HL-60 (cell line): ENCODE measurements around the gene IFIT1B.

Experiments used
- DNase-seq, 2 experiments: peaks; one replicate each; pipeline ENCODE4 v3.0.0-alpha.2; 2010 to 2020; ENCODE audit warnings: low read depth in 1 of 2, low spot score in 1 of 2
- H3K27ac ChIP-seq: fragments of 250-450 bp; sonication (Bioruptor Pico); replicated peaks from 2 replicates; pipeline ENCODE4 v1.5.1; 2020; ENCODE audit warnings: mild to moderate bottlenecking, moderate library complexity
- H3K27me3 ChIP-seq: fragments of 250-450 bp; sonication (Bioruptor Pico); 2 replicates; pipeline ENCODE4 v1.5.1; 2021; ENCODE audit warnings: mild to moderate bottlenecking, moderate library complexity; ENCODE audit not compliant: insufficient read depth, poor library complexity, severe bottlenecking
- H3K4me3 ChIP-seq: replicated peaks from 2 replicates; pipeline ENCODE4 v1.5.1; 2011; ENCODE audit warnings: mild to moderate bottlenecking, control low read depth, low read length; ENCODE audit not compliant: insufficient read depth
- CTCF ChIP-seq: IDR thresholded peaks from one replicate; pipeline ENCODE4 v1.5.1; 2011; ENCODE audit warnings: low read length, control low read depth, inconsistent platforms; ENCODE audit not compliant: insufficient read depth
- GABPA ChIP-seq: IDR thresholded peaks from 2 replicates; pipeline ENCODE4 v1.6.1; 2012; ENCODE audit warnings: low read depth
- POLR2AphosphoS5 ChIP-seq: IDR thresholded peaks from 2 replicates; pipeline ENCODE4 v1.6.1; 2012; ENCODE audit warnings: low read depth
- SPI1 ChIP-seq: IDR thresholded peaks from 2 replicates; pipeline ENCODE4 v1.6.1; 2012; ENCODE audit warnings: low read depth, mild to moderate bottlenecking, borderline replicate concordance
- TF ChIP-seq, protein P1 (sequence below): IDR thresholded peaks from 2 replicates; pipeline ENCODE4 v1.6.1; 2012; ENCODE audit warnings: low read depth; ENCODE audit not compliant: insufficient replicate concordance

The IFIT1B gene

GRCh38 chr10:89425000-89425399, 47.1 kb downstream of the IFIT1B start:
- H3K27ac ChIP-seq: no peak overlapping the region
- TF ChIP-seq SPI1: no peak
- no peak for TF ChIP-seq POLR2AphosphoS5
- DNase-seq: no peak

DNA sequence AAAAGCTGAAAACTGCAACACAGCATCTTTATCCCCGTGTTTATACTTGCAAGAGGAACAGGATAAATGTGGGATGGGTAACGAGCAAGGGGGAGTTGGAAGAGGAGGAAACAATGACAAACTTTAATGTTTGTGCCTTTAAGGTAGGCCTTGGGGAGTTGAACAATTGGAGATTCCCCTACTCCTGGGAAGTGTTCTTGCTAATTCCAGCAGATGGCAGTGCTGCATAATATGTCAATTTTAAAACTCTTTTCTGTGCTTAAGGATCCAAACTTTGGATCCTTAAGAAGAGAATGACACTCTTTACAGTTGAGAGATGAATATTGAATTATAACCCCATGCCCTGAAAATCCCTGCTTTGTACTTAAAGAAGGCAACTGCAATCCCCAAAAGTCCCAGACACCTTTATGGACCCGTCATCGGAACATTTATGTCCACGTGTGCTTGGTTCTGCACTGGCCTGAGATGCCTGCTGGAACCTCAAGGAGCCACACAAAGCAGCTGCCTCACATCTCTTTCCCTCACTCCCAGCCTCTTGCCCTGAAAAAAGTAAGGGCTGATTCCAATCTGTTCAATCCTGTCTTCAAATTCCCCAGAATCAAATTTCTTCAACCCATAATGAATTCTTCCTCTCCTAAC, 48.5 kb downstream of the IFIT1B start:
- no peak for DNase-seq
- Histone ChIP-seq H3K27me3 (peaks cover 5% of the 10 kb centered on the region), H3K4me3 (no peak overlapping the region), H3K27ac (no peak overlapping the region)
- TF ChIP-seq POLR2AphosphoS5 (no peak), GABPA (no peak), CTCF (peak; percentile 66), SPI1 (no peak)

More at GRCh38 chr10:89425000-89425399, 47.1 kb downstream of the IFIT1B start:
- peaks cover 4% of the 10 kb centered on the region for H3K27me3 ChIP-seq
- no peak overlapping the region for H3K4me3 ChIP-seq

- DNase-seq: no peak
- no peak for TF ChIP-seq SPI1
- no peak for TF ChIP-seq POLR2AphosphoS5
- TF ChIP-seq CTCF: no peak
- TF ChIP-seq GABPA: no peak
- TF ChIP-seq, protein P1, sequence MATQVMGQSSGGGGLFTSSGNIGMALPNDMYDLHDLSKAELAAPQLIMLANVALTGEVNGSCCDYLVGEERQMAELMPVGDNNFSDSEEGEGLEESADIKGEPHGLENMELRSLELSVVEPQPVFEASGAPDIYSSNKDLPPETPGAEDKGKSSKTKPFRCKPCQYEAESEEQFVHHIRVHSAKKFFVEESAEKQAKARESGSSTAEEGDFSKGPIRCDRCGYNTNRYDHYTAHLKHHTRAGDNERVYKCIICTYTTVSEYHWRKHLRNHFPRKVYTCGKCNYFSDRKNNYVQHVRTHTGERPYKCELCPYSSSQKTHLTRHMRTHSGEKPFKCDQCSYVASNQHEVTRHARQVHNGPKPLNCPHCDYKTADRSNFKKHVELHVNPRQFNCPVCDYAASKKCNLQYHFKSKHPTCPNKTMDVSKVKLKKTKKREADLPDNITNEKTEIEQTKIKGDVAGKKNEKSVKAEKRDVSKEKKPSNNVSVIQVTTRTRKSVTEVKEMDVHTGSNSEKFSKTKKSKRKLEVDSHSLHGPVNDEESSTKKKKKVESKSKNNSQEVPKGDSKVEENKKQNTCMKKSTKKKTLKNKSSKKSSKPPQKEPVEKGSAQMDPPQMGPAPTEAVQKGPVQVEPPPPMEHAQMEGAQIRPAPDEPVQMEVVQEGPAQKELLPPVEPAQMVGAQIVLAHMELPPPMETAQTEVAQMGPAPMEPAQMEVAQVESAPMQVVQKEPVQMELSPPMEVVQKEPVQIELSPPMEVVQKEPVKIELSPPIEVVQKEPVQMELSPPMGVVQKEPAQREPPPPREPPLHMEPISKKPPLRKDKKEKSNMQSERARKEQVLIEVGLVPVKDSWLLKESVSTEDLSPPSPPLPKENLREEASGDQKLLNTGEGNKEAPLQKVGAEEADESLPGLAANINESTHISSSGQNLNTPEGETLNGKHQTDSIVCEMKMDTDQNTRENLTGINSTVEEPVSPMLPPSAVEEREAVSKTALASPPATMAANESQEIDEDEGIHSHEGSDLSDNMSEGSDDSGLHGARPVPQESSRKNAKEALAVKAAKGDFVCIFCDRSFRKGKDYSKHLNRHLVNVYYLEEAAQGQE: no peak
- H3K27ac ChIP-seq: no peak overlapping the region
- H3K4me3 ChIP-seq: no peak overlapping the region
- peaks cover 10% of the 10 kb centered on the region for H3K27me3 ChIP-seq
These were observed 49.8 kb downstream of the IFIT1B start for GRCh38 chr10:89427629-89428028.

- no peak for TF ChIP-seq POLR2AphosphoS5
- no peak for TF ChIP-seq SPI1
- TF ChIP-seq CTCF: no peak
- no peak for TF ChIP-seq GABPA
- TF ChIP-seq, protein P1: no peak
- Histone ChIP-seq H3K27ac (no peak overlapping the region), H3K4me3 (no peak overlapping the region), H3K27me3 (peaks cover 13% of the 10 kb centered on the region)
- DNase-seq: no peak
These were observed 51.0 kb downstream of the IFIT1B start for GRCh38 chr10:89428877-89429276.
